ENCODE data around the gene DISC1.

Gene DISC1

DNA sequence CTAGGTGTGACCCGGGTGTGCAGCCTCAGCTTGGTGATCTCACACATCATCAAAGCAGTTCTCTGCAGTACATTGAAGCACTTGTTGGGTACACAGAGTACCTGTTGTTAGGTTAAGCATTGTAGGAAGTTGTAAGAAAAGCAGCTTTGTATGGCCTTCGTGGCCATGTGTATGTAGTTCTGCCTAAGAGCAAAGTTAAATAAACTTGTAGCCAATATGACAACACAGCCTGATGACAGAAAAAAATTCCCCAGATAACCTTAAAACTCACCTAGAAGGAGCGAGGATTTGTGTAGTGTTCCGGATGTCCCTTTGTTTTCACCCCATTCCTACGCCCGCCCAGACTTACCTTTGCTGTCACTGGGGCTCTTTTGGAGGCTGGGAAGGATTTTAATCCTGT, 48.0 kb downstream of the DISC1 start:
- DNase-seq: no peak

DNA sequence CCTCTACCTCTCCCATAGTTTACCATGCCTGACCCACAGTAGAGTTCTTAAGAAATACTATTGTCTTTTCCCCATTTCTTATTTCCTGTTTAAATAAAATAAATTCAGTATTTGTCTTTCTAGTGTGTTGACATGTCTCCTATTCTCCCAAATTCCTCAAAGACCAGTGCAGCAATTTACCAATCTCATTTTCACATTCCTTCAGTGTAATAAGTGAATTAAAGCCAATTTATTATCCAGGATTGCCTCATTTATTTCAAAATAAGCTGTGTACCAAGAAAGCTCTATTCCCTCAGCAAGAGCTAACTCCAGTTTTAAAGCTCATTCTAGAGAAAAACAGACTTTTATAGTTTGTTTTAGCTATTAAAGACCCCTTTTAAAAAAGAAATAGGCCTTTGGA, 49.9 kb downstream of the DISC1 start:
- DNase-seq: no peak

DNA sequence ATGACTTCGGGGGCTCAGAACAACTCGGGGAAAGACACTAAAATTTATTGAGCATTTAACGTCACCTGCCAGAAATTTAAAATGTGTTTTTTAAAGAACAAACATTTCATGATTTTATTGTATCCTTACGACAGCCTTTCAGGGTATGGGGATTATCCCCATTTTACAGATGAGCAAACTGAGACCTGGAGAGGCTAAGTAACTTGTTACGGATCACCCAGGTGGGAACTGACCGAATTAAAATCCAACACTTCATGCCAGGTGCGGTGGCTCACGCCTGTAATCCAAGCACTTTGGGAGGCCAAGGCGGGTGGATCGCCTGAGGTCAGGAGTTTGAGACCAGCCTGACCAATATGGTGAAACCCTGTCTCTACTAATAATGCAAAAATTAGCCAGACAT, 50.9 kb downstream of the DISC1 start:
- no peak for DNase-seq

DNA sequence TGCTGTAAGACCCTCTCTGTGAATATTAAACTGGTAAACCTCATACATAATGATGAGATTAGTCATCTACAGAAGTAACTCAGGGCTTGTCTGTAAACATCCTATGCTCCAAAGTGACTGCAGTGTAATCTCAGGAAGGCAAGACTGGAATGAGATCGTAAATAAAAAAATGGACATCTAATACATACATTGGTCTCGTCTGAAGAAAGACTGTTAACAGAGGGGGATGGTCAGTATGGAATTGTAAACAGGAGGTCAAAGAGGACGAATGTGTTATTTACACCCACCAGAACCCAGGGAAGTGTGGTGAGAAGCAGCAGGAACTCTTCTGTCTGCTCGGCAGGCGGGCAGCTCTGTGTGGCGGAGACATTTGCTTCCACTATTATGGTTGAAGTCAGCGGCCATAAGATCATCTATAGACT, 51.4 kb downstream of the DISC1 start:
- DNase-seq: no peak

DNA sequence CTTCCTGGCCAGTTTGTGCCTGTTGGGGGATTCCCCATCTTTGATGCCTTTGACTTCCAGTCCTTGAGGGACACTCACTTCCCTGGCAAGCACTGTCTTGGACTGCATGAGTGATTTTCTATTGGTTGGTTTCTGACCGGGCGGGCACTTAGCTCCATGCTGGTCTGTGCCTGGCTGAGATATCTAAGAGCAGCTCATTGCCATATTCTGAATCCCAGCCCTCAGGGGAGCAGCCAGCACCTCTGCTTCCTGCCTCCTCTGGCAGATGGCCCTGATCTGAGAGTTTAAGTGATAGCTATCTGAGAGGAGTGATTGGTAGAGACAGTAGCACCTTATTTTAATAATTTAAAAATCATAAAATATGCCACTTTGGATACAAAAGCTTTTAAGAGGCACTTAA, 52.5 kb downstream of the DISC1 start:
- no peak for DNase-seq

DNA sequence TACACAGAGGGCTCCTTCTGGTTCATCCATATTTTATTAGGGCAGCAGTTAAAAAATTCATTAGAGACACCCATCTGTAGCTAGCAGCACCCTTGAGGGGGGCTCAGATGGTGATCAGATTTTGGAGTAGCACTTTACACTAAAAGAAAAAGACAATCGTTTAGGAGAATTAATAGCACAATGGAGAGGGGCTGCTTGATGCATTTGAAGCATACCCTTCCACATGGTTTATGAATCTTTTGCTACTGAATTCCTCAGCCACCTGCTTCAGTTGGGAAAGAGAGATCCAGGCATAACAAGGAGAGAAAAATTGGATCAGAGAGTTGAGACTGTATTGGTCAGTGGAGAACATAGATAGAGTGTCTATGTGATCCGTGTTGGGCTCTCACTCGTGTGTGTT, 54.4 kb downstream of the DISC1 start:
- no peak for DNase-seq

DNA sequence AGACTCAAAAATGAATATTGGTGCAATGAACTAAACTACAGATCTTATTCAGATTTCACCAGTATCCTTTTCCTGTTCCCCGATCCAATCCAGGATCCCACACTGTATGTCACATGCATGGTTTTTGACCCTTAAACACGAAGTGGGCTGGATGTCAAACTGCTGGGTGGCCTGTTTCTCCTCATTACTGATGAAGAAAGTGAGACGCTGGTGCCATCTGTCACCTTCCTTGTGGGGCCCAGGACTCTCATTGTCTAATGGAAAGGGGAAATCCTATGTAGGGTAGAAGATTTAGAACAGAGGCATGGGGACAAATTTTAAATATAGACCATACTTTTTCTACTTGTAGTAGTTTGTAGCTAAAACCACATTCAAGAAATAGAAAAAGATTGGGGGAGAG, 56.2 kb downstream of the DISC1 start:
- no peak for DNase-seq

DNA sequence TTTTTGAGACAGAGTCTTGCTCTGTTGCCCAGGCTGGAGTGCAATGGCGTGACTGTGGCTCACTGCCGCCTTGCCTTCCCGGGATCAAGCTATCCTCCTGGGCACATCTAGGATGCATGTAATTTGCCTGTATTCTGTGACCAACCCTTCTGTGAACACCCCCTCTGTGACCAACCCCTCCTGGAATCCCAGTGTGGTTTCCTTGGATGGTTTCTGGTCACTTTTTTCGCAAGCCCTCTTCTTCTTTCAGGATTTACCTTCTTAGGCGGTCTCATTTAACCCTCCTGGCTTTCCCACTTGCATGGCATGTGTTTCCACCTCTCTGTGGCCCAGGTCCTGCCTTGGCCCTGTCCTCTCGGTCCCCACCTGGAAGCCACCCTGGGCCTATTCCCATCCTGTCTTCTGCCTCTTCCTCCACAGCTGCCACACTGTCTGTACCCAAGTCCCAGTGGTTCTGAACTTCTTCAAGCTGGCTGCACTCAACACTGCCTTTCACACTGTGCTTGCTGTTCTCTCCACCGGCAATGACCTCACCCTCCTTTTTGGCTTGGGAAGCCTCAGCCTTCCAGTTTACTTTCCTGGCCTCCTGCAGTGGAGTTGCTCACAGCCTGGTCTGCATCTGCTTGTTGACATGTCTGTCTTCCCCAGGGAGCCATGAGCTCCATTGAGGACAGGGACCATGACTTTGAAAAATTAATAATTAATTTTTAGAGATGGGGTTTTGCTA, 57.0 kb downstream of the DISC1 start:
- DNase-seq: no peak

DNA sequence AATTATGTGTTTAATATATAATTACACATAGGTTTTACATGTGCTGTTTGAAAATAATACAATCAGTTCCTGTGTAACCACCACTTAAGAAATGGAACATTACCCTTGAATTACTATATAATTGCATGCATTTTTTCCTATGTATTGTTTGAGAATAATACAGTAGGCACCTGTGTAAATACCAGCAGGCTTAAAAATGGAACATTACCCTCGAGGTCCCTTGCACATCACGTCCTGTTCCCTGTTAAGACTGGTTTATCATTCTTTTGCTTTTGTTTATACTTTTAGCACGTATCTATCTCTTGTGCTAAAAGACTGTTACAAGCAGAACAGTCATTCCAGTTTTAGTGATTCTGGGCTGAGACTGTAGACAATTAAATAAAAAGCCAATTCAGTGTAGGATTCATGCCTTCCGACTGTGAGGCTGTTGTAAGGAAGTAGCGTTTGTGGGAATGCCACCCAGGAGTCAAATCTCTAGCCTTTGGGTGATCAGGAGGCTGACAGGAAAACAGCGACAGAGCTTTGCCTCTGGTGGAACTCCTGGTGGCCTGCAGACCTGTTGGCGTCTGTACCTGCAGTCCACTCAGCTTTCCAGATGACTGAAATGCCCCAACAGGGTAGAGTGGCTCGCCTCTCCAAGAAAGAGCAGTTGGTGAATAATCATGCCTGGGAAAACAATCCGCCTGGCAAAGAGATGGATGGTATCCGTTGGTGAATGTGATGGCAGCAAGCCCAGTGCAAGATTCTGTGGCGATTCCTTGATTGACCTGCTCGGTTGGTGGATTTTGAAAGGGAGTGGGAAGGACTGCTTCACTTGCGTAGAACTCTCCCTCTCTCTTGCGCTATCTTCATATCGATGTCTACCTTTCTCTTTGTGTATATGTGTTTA, 58.0 kb downstream of the DISC1 start:
- no peak for DNase-seq

DNA sequence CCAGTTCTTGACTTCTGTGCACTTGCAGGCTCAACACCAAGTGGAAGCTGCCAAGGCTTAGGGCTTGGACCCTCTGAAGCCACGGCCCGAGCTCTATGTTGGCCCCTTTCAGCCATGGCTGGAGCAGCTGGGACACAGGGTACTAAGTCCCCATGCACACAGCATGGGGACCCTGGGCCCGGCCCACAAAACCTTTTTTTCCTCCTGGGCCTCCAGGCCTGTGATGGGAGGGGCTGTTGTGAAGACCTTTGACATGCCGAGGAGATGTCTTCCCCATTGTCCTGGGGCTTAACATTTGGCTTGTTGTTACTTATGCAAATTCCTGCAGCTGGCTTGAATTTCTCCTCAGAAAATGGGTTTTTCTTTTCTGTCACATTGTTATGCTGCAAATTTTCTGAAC, 59.8 kb downstream of the DISC1 start:
- no peak for DNase-seq

DNA sequence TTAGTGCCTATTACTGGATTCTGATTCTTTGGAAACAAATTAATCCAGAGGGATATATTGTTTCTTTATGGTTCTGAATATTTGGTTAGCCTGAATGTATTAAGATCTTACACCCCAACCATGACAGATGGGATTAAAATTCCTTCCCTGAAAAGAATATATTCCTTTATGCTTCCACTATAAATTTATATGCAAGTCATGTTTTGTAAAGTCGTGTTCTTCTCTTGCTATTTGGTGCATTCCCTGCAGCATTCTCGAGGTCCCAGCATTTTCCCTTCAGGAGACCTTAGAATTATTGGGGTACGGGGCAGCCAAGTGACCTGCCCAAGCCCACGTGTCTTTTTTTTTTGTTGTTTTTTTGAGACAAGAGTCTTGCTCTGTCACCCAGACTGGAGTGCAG, 62.4 kb downstream of the DISC1 start:
- no peak for DNase-seq

DNA sequence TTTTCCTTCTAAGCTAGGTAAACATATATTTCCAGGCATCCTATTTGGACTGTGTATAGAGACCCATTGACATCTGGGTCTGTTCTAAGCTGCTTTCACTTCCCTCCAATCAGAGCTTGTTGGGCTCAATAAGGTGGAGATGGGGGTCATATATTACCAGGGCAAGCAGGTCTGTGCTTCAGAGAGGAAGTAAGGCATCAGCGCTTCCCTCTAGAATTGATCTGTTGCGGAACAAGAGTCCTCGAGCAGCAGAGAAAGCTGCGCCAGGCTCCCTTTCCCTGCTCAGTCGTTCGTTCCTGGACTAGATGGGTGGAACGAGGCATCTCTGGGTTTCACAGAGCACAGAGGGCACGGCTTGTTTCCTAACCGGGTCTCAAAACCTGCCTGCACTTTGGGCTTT, 63.5 kb downstream of the DISC1 start:
- no peak for DNase-seq

DNA sequence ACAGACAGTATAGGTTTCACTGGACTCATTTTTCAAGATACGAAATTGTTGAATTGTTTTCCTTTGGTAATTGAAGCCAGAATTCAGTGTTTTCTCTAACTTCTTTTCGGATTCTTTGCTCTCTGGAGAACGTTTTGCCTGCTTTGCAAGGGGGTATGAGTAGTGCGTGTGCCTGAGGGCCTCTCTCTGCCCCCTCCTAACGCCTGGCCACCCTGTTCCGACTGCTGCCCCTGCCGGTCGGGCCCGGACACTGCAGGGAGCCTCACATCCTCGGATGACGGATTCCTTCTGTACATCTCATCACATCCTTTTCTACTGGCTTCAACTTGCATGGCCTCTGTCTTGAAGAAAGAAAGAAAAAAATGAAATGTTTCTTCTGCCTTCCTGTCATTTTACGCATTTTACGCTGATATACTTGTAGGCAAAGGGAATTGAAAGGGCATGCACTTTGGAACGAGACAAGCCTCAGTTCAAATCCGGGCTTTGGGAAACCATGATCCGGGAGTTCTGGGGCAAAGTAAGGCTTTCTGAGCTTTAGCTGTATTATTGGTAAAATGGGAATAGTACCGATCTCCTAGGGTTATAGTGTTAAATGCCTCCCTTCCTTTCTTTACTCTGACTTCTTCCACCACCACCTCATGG, 65.1 kb downstream of the DISC1 start:
- no peak for DNase-seq

DNA sequence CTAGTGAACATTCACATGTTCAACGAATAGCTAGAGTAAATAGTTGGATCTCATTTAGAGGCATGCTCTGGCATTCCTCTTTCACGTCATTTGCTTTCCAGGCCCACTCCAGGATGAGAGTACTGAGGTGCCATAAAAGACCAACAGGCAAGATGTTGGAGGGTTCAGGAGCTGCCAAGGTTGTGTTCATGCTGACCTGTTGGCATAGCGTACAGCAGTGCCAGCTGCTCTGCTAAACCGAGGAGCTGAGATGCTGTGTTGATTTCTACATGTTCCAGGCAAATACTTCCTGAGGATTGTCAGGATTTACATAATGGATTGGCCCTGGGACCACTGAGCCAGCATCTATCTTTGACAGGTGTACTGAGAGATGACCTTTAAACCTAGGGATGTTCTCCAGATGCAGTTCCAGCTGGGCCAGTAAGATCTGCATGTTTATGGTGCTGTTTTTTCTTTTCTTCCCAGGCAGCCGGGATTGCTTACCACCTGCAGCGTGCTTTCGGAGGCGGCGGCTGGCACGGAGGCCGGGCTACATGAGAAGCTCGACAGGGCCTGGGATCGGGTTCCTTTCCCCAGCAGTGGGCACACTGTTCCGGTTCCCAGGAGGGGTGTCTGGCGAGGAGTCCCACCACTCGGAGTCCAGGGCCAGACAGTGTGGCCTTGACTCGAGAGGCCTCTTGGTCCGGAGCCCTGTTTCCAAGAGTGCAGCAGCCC, 66.9 kb downstream of the DISC1 start:
- no peak for DNase-seq

DNA sequence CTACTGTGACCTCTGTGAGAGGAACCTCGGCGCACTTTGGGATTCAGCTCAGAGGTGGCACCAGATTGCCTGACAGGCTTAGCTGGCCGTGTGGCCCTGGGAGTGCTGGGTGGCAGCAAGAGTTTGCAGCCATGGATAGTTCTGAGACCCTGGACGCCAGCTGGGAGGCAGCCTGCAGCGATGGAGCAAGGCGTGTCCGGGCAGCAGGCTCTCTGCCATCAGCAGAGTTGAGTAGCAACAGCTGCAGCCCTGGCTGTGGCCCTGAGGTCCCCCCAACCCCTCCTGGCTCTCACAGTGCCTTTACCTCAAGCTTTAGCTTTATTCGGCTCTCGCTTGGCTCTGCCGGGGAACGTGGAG, 67.5 kb downstream of the DISC1 start:
- no peak for DNase-seq

DNA sequence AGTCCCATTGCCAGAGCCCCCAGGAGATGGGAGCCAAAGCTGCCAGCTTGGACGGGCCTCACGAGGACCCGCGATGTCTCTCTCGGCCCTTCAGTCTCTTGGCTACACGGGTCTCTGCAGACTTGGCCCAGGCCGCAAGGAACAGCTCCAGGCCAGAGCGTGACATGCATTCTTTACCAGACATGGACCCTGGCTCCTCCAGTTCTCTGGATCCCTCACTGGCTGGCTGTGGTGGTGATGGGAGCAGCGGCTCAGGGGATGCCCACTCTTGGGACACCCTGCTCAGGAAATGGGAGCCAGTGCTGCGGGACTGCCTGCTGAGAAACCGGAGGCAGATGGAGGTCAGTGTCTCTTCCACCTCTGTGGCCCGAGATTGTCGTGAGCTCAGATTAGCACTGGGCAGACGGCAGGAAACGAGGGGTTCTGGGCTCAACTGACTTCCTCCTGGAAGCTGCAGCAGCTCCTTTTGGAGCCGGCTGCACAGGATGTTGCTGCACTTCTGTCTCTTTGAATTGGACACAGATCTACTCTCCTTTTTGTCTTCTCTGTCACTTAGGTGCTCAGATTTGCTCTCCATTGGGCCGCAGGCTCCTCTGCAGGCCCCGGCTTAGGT, 68.0 kb downstream of the DISC1 start:
- no peak for DNase-seq

DNA sequence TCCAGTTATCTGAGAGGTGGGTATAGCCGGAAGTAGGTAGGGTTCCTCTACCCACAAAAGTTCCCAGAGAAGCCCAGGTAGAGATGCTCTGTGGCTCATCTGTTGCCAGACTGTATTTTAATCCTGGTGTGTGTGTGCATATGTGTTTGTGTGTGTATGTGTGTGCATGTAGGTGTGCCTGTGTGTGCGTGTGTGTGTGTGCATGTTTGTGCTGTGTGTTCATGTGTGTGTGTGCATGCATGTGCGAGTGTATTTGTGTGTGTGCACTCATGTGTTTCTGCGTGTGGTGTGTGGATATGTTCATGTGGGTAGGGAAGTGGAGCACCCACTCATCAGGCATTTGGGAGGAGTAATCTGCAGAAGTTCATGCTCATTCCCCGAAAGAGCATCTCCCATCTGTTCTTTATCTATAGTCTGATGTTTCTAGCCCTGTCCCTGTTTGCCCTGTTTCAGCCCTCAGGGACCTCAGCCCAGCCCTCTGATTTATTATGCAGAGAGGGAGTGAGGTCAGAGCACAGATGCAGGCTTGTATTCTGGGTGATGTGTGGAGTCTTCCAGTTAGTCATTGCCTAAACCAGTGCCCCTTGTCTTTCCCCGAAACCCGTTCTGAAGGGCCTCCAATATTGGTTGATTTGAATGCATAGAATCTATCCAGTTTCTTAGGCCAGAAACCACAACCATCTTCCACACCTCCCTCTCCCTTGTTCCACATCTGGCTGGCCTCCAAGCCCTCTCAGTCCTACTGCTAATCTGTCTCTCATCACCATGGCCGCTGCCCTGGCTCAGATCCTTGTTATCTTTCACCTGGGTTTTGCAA, 69.1 kb downstream of the DISC1 start:
- no peak for DNase-seq

DNA sequence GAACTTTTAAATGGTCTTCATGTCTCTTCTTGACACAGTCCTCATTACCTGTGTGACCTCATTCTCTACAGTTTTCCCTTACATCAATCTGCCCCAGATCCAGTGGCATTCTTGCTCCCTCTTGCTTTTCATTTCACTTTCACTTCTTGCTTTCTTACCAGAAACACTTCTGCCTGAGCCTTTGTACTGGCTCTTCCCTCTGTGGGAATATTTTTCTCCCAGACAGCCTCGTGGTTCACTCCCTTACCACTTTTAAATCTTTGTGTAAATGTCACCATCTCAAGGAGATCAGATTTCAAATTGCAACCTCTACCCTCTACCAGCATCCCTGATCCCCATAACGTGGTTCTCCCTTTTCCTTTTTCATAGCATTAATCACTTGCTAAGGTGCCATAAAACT, 73.2 kb downstream of the DISC1 start:
- no peak for DNase-seq

DNA sequence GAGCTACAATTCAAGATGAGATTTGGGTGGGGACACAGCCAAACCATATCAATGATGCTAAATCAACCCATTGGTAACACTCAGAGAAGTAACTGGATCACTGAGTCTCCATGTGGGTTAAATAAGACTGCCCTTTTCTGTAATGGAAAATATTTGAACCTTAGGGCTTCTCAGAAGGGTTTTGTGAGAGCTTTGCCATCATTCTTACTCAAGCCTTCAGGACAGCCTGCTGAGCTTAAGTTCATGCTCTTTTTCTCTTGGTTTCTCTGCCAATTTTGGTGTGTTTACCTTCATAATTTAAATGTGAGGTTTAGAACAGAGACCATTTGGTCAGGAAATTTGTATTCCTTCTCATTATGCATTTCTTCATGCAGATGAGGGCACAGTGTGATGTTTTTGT, 74.7 kb downstream of the DISC1 start:
- DNase-seq: no peak

DNA sequence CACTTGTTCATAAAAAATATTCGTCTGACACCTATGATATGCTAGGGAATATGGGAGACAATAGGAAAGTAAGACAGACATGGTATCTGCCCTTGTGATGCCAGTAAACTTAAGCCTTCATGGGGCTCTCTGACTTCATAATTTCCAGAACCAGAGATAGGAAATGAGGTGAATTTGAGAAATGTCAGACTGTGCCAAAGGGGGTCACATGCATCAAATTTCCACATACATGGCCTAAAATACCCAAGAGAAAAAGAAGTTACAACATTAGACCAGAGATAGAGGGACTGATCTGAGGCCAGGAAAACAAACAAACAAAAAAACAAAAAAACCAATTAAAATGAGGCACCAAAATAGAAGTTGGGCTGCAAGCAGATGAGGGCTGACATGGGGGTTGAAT, 75.7 kb downstream of the DISC1 start:
- no peak for DNase-seq

DNA sequence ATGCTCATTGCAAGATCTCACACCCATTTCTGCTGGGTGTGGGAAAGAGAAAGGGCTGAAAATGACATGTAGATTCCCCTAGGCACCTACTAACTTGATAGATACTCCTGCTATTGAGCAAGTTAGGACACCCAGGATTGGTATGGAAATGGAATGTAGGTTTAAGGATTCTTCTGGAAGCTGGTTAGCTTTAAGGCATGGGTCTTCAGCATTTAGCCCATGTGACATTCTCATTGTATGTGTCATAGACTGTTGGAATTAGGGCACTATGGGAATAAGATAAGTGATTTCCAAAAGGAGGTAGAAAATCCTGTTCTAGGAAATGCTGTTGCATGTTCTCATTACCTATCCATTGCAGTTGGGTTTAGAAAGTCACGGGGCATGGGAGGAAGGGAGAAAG, 76.2 kb downstream of the DISC1 start:
- DNase-seq: no peak

All from activated CD8-positive, alpha-beta memory T cell treated with anti-CD3 and anti-CD28 coated beads for 24 hours (primary cell).